ENCODE measurements around the gene CAPZB. TPM values are rescaled to one million over a fixed set of nuclear protein-coding genes. Genes with fewer than 3 reads are reported as not detected.

The CAPZB gene
- total RNA-seq, 1 donor from 2014 or later, result 326 TPM

DNA sequence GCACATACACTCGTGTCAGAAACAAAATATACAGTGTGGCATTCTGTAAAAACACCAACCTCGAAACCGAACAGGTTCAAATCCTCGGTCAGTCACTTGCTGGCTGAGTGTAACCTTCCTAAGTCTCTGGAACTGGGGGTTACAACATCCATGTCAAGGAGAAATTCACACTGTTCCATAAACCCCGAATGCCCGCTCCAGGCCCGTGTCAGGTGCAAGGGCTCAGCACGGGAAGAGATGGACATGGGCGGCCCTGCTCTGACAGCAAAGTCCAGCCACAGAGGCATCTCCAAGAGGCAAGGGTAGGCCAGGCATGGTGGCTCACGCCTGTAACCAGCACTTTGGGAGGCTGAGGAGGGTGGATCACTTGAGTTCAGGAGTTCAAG, 93.8 kb downstream of the CAPZB start:
- DNase-seq, result no peak
- H3K4me3 Mint-ChIP-seq (ENCODE audit: unreplicated experiment), result no peak overlapping the region
- no peak overlapping the region for H3K27ac Mint-ChIP-seq (ENCODE audit: unreplicated experiment)
- peaks cover 4% of the 10 kb centered on the region for H3K9me3 Mint-ChIP-seq (ENCODE audit: unreplicated experiment)
- TF ChIP-seq, protein P1, sequence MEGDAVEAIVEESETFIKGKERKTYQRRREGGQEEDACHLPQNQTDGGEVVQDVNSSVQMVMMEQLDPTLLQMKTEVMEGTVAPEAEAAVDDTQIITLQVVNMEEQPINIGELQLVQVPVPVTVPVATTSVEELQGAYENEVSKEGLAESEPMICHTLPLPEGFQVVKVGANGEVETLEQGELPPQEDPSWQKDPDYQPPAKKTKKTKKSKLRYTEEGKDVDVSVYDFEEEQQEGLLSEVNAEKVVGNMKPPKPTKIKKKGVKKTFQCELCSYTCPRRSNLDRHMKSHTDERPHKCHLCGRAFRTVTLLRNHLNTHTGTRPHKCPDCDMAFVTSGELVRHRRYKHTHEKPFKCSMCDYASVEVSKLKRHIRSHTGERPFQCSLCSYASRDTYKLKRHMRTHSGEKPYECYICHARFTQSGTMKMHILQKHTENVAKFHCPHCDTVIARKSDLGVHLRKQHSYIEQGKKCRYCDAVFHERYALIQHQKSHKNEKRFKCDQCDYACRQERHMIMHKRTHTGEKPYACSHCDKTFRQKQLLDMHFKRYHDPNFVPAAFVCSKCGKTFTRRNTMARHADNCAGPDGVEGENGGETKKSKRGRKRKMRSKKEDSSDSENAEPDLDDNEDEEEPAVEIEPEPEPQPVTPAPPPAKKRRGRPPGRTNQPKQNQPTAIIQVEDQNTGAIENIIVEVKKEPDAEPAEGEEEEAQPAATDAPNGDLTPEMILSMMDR (IDR thresholded peaks at IDR 0.05; ENCODE audit: partially characterized antibody, unreplicated experiment), result peak; percentile 28
- peaks cover 14% of the 10 kb centered on the region for H3K27me3 Mint-ChIP-seq (ENCODE audit: unreplicated experiment)
- peaks cover 15% of the 10 kb centered on the region for H3K4me1 Mint-ChIP-seq (ENCODE audit: low read depth, unreplicated experiment)
- H3K36me3 Mint-ChIP-seq (ENCODE audit: unreplicated experiment), result no peaks in the 10 kb centered on the region

DNA sequence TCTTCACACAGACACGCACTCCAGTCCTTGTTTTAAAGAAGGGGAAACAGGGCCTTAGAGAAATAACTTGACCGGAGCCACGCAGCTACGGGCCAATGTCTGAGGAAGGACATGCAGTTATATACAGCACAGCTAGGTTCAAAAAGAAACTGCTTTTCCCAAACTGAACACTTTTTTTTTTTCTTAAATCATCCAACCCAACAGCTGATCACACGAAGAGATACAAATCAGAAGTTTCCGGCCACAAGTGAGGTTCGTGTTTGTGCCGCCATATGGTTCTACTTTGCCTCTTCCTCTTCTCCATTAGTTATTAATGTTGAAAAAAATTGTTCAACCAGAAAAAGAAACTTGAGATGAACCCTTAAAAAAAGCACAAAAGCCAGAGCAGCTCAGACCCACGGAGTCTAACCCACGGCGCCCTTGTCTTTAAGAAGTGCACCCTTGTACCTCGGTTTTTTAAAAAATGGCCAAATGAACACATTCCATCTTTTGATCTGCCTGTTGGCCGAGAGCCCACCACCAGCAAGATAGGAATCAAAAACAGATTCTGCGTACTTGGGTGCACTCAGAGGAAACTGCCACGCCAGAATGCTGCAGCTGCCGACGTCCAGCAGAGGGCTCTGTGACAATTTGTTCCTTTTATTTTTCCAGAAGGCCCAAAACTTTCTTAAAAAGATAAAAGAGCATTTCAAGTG, 94.3 kb downstream of the CAPZB start:
- no peak overlapping the region for H3K27ac Mint-ChIP-seq (ENCODE audit: unreplicated experiment)
- H3K4me1 Mint-ChIP-seq (ENCODE audit: low read depth, unreplicated experiment), result peaks cover 15% of the 10 kb centered on the region
- TF ChIP-seq, protein P1 (IDR thresholded peaks at IDR 0.05; ENCODE audit: partially characterized antibody, unreplicated experiment), result peak; percentile 72
- H3K9me3 Mint-ChIP-seq (ENCODE audit: unreplicated experiment), result peaks cover 4% of the 10 kb centered on the region
- DNase-seq, result peak; percentile 51
- no peaks in the 10 kb centered on the region for H3K36me3 Mint-ChIP-seq (ENCODE audit: unreplicated experiment)
- H3K4me3 Mint-ChIP-seq (ENCODE audit: unreplicated experiment), result no peak overlapping the region
- H3K27me3 Mint-ChIP-seq (ENCODE audit: unreplicated experiment), result peaks cover 14% of the 10 kb centered on the region

DNA sequence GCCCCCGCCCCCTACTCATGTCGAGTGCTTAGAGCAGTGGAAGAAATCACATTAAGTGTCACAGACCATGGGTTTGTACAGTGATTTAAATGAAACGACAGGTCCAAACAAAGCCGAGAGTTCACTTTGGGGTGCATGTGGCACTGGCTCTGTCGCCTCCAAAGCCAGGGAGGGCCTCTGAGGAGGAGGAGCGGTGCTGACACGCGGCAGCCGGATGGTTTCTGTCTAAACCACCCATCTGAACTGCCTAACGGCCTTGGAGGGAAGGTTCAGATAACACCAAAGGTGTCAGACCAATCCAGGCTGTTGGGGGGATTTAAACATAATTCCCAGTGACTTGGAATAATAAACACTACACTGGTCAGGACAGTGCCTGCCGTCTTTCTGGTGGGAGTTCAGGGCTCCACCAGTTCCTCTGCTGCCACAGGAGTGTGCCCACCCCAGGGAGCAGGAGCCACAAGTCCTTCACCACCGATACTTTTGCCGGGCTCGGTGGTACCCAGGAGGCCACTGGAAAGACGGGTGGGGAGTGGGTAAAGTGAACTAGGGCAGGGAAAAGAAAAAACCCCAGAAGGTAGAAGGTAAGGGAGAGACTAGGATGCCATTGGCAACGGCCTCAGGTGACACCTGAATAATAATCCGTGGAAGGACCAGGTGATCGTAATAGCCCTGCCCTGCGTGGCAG, 95.0 kb downstream of the CAPZB start:
- Mint-ChIP-seq H3K4me1 (ENCODE audit: low read depth, unreplicated experiment) (peaks cover 12% of the 10 kb centered on the region), H3K9me3 (ENCODE audit: unreplicated experiment) (peaks cover 4% of the 10 kb centered on the region), H3K36me3 (ENCODE audit: unreplicated experiment) (no peaks in the 10 kb centered on the region), H3K27ac (ENCODE audit: unreplicated experiment) (no peak overlapping the region), H3K4me3 (ENCODE audit: unreplicated experiment) (no peak overlapping the region), H3K27me3 (ENCODE audit: unreplicated experiment) (peaks cover 14% of the 10 kb centered on the region)
- DNase-seq, result no peak
- TF ChIP-seq, protein P1 (IDR thresholded peaks at IDR 0.05; ENCODE audit: partially characterized antibody, unreplicated experiment), result no peak

DNA sequence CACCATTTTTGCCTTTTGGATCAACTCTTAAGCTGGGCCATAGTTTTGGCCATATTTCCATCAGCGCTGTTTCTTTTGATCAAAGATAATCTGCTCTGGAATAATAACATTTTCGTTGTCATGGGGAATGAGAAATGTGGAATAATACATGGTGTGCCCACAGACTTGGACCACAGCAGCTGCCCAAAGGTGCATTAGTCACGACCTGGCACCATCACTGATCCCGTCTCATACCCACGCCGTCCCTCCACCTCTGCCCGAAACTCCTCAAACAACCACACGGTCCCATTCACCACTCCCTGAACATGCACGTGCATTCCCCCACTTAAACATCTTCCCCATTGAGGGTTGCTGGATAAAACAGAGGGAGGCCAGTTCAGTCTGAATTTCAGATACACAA, 96.4 kb downstream of the CAPZB start:
- Mint-ChIP-seq H3K27me3 (ENCODE audit: unreplicated experiment) (peaks cover 10% of the 10 kb centered on the region), H3K4me3 (ENCODE audit: unreplicated experiment) (no peak overlapping the region), H3K36me3 (ENCODE audit: unreplicated experiment) (peaks cover 9% of the 10 kb centered on the region), H3K9me3 (ENCODE audit: unreplicated experiment) (peaks cover 5% of the 10 kb centered on the region), H3K27ac (ENCODE audit: unreplicated experiment) (no peak overlapping the region), H3K4me1 (ENCODE audit: low read depth, unreplicated experiment) (peaks cover 9% of the 10 kb centered on the region)
- DNase-seq, result no peak
- TF ChIP-seq, protein P1 (IDR thresholded peaks at IDR 0.05; ENCODE audit: partially characterized antibody, unreplicated experiment), result no peak

DNA sequence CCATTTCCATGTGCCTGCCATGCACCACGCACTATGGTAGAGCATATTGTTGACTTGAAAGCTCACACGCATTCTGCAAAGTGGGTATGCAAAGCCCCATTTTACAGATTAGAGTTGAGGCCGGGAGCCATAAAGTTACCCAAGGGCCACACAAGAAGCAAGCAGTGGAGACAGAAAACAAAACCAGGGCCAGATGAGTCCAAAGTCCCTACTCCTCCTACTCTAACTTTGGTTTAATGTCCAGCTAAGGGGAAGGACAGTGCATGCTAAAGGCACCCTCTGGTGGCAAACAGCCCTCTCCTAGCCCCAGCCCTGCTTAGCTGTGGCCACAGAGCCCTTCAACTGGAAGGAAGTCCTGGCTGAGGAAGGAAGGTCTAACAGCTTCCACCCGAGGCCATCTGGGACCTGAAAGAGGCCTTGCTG, 98.3 kb downstream of the CAPZB start:
- TF ChIP-seq, protein P1 (IDR thresholded peaks at IDR 0.05; ENCODE audit: partially characterized antibody, unreplicated experiment), result no peak
- H3K9me3 Mint-ChIP-seq (ENCODE audit: unreplicated experiment), result peaks cover 8% of the 10 kb centered on the region
- H3K27ac Mint-ChIP-seq (ENCODE audit: unreplicated experiment), result no peak overlapping the region
- peaks cover 9% of the 10 kb centered on the region for H3K36me3 Mint-ChIP-seq (ENCODE audit: unreplicated experiment)
- peaks cover 11% of the 10 kb centered on the region for H3K4me1 Mint-ChIP-seq (ENCODE audit: low read depth, unreplicated experiment)
- no peak overlapping the region for H3K4me3 Mint-ChIP-seq (ENCODE audit: unreplicated experiment)
- peaks cover 11% of the 10 kb centered on the region for H3K27me3 Mint-ChIP-seq (ENCODE audit: unreplicated experiment)
- no peak for DNase-seq
